AG04450 (cell line): ENCODE data around the gene ARID3A. TPM values are rescaled to one million over a fixed set of nuclear protein-coding genes. Genes with fewer than 3 reads are reported as not detected.
A peak's percentile ranks its signal among the peaks of the same experiment; 100 is the strongest.

Source experiments
- CTCF ChIA-PET: fragments of 300-600, 350-600 bp; formaldehyde crosslinking; extraction: SDS; loops from one replicate; lab custom pipeline; 2022; ENCODE audit warnings: antibody characterized with exemption, inconsistent platforms; lab: Charles Lee
- POLR2A ChIA-PET: fragments of 350-600 bp; formaldehyde crosslinking; extraction: SDS; loops from one replicate; lab custom pipeline; 2021; ENCODE audit warnings: antibody characterized with exemption, inconsistent platforms; lab: Yijun Ruan, JAX
- DNase-seq: peaks from one replicate; pipeline ENCODE4 v3.0.0-alpha.2; 2011; ENCODE audit warnings: low read depth, low spot score
- H3K27ac ChIP-seq: one replicate; pipeline ENCODE4 v1.5.1; 2012; ENCODE audit warnings: low read depth, low read length, control low read depth
- H3K27me3 ChIP-seq: one replicate; pipeline ENCODE4 v1.6.0; 2012; ENCODE audit warnings: low read length; ENCODE audit not compliant: control insufficient read depth, insufficient read depth
- H3K4me3 ChIP-seq: 2 replicates; pipeline ENCODE4 v1.5.1; 2011; ENCODE audit warnings: mild to moderate bottlenecking, low read depth, low read length, control low read depth
- H3K9me3 ChIP-seq: 2 replicates; pipeline ENCODE4 v1.5.1; 2012; ENCODE audit warnings: low read length; ENCODE audit not compliant: control insufficient read depth, insufficient read depth
- CTCF ChIP-seq: IDR thresholded peaks from 2 replicates; pipeline ENCODE4 v1.5.1; 2011; ENCODE audit warnings: low read depth, low read length, control low read depth, inconsistent platforms
- polyA plus RNA-seq: library from polyadenylated mRNA; depleted of rRNA; stranded (reverse); fragments of >200 nt; gene quantifications from 2 replicates; pipeline ENCODE4 v1.2.3, GENCODE V29; 2011

ARID3A gene
- polyA plus RNA-seq, 1 experiment, result 7.6 TPM

GRCh38 chr19:993831-994393 is 68.1 kb downstream of the ARID3A start:
- H3K4me3 ChIP-seq, result no peak overlapping the region
- ChIA-PET CTCF (no interaction called here), POLR2A (no interaction called here)
- TF ChIP-seq CTCF, result no peak
- H3K9me3 ChIP-seq, result peaks cover 7% of the 10 kb centered on the region; the same call in 1 of the 2 replicates
- H3K27me3 ChIP-seq, result peaks cover 22% of the 10 kb centered on the region
- DNase-seq, result no peak
- no peak overlapping the region for H3K27ac ChIP-seq

- H3K27me3 ChIP-seq, result peaks cover 28% of the 10 kb centered on the region
- ChIA-PET POLR2A (no interaction called here), CTCF (no interaction called here)
- TF ChIP-seq CTCF, result no peak
- H3K27ac ChIP-seq, result no peak overlapping the region
- H3K9me3 ChIP-seq, result peaks cover 7% of the 10 kb centered on the region; the same call in 1 of the 2 replicates
- DNase-seq, result no peak
- H3K4me3 ChIP-seq, result no peak overlapping the region
Measured at GRCh38 chr19:994516-994915, 68.7 kb downstream of the ARID3A start.

GRCh38 chr19:995051-995827 is 69.4 kb downstream of the ARID3A start:
- H3K27ac ChIP-seq, result no peak overlapping the region
- no peak for TF ChIP-seq CTCF
- ChIA-PET CTCF (no interaction called here), POLR2A (no interaction called here)
- peaks cover 7% of the 10 kb centered on the region; the same call in 1 of the 2 replicates for H3K9me3 ChIP-seq
- peaks cover 29% of the 10 kb centered on the region for H3K27me3 ChIP-seq
- H3K4me3 ChIP-seq, result no peak overlapping the region
- no peak for DNase-seq

GRCh38 chr19:996051-996838 is 70.4 kb downstream of the ARID3A start:
- TF ChIP-seq CTCF, result no peak
- no peak for DNase-seq
- CTCF ChIA-PET, result interaction anchor here (0.6 to 1.0 kb wide), 2 partner anchors 72 to 198 kb away, joined by 4 to 8 read pairs; no protein-coding TSS in a partner anchor
- no peak overlapping the region for H3K27ac ChIP-seq
- peaks cover 34% of the 10 kb centered on the region for H3K27me3 ChIP-seq
- POLR2A ChIA-PET, result interaction anchor here (0.5 kb wide), 1 partner anchor 197 kb away, joined by 3 read pairs; no protein-coding TSS in a partner anchor
- peak overlapping the region; percentile 41 for H3K4me3 ChIP-seq
- H3K9me3 ChIP-seq, result no peaks in the 10 kb centered on the region; the same call in 1 of the 2 replicates
